ENCODE measurements around the gene CHD8. TPM values are rescaled to one million over a fixed set of nuclear protein-coding genes. Genes with fewer than 3 reads are reported as not detected.
A peak's percentile ranks its signal among the peaks of the same experiment; 100 is the strongest.

Gene CHD8
- total and polyA plus RNA-seq, 2 of the 13 experiments (the other 11 are each of a cell fraction or from before 2014, with no cell fraction given): 35.1 to 79.6 TPM

DNA sequence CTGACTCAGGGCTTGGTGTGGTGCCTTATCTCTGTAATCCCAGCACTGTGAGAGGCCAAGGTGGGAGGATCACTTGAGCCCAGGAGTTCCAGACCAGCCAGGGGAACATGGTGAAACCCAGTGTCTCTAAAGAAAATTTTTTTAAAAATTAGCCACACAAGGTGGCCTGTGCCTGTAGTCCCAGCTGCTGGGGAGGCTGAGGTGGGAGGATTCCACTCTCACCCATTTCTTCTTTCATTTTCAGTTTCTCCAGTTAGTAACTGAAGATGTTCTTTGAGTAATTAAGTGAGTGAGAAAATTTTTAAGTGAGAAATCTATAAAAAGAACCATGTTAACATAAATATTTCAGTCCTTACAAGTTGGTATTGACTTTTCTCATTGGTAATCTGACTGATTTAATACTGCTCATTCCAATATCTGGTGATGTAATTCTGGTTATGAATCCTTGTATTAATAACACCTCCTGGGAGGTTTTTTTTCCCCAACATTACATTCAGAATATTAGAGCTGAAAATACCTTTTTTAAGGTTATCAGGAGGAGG is 49.2 kb upstream of the CHD8 start:
- DNase-seq (ENCODE audit: low spot score): no peak
- Histone ChIP-seq H3K9me3 (ENCODE audit: low read length) (no peaks in the 10 kb centered on the region), H3K27me3 (ENCODE audit: control insufficient read depth in 1 of 2, insufficient read depth in 2 of 2, low read length in 2 of 2) (no peaks in the 10 kb centered on the region), H2AFZ (ENCODE audit: low read length) (no peak overlapping the region), H3K27ac (ENCODE audit: extremely low read length, insufficient read depth, low read length) (no peak overlapping the region), H3K36me3 (replicated peaks in 1 of 2; ENCODE audit: control insufficient read depth in 1 of 2, insufficient read depth in 2 of 2, low read length in 2 of 2) (peaks cover 26 to 51% of the 10 kb centered on the region in 2 experiments), H3K9ac (ENCODE audit: insufficient read depth, low read depth, low read length) (no peak overlapping the region), H4K20me1 (ENCODE audit: insufficient read depth, low read length) (no peaks in the 10 kb centered on the region), H3K4me1 (ENCODE audit: insufficient read depth, low read length) (peaks cover 17% of the 10 kb centered on the region), H3K4me3 (replicated peaks in 1 of 3; ENCODE audit: insufficient read depth in 1 of 3, low read depth in 2 of 3, low read length in 3 of 3) (no peak overlapping the region), H3K79me2 (ENCODE audit: insufficient read depth, low read length) (peaks cover 39% of the 10 kb centered on the region), H3K4me2 (ENCODE audit: low read depth, low read length) (no peak overlapping the region)
- intact Hi-C loops (cut with micrococcal nuclease; ENCODE audit: unreplicated experiment) (no loop called here), in situ Hi-C loops (cut with HindIII; ENCODE audit: extremely low pct_ligation_motif_present, low pct_unique_long_range_greater_than_20kb) (no loop called here)
- FAIRE-seq: no peak
- ChIA-PET POLR2A (interaction anchor here (0.8 kb wide), 1 partner anchor 22 kb away, joined by 3 read pairs; no protein-coding TSS in a partner anchor), CTCF (ENCODE audit: low intra/inter-chr PET ratio, low total read pairs) (no interaction called here)
- no peak for TF ChIP-seq ZNF720 (CRISPR knock-in tag; IDR thresholded peaks at IDR 0.05)
- peak; percentile 12; the same call in 1 of the 2 replicates for TF ChIP-seq POLR2G (IDR thresholded peaks at IDR 0.05; ENCODE audit: low read depth, low read length)
- TF ChIP-seq RBFOX2 (IDR thresholded peaks at IDR 0.05; ENCODE audit: low read depth, low read length): 0 out of 2 replicates have a peak, but pooled peaks have one; percentile 38
- no TSS peak for BruUV-seq (replicated peaks)
- no peak for ATAC-seq

DNA sequence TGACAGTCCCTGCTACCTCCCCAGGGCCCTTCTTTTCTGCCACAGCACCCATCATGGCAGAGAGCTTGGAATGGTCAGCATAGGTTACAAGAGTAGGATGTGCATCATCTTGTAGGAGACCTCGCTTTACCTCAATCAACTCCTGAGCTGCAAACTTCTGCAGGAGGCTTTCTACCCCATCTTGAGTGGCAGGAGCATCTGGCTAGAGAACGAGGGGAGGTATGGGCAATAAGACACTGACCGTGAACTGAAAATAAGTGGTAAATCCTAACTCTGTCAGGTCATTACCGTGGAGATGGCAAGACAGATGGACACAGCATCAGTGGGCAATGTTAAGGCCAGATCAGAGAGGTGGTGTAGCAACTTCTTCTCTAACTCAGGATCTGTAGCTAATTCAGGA is 47.5 kb upstream of the CHD8 start:
- no peaks in the 10 kb centered on the region; the same call in 1 of the 2 replicates for H3K4me1 ChIP-seq (ENCODE audit: insufficient read depth, low read length)
- H4K20me1 ChIP-seq (ENCODE audit: insufficient read depth, low read length): 0 out of 2 replicates have a peak, but pooled peaks cover 1% of the 10 kb centered on the region
- TF ChIP-seq SOX13 (IDR thresholded peaks at IDR 0.05) (no peak), SOX13 (CRISPR knock-in tag; conservative IDR thresholded peaks at IDR 0.05 in 1 of 2, IDR thresholded peaks at IDR 0.05 in 1 of 2) (no peak), NFKBIZ (CRISPR knock-in tag; IDR thresholded peaks at IDR 0.05) (no peak), SIN3A (IDR thresholded peaks at IDR 0.05; ENCODE audit: borderline replicate concordance, low read depth, low read length) (no peak), ZBTB38 (CRISPR knock-in tag; IDR thresholded peaks at IDR 0.05) (no peak), ZNF264 (CRISPR knock-in tag; IDR thresholded peaks at IDR 0.05) (no peak), ZFP90 (CRISPR knock-in tag; IDR thresholded peaks at IDR 0.05; ENCODE audit: borderline replicate concordance) (no peak), GMEB2 (CRISPR knock-in tag; IDR thresholded peaks at IDR 0.05; ENCODE audit: low read depth) (no peak)
- WGBS (ENCODE audit: low lambda C conversion rate): 93% methylated on average over 4 of the region's 4 CpGs
- H3K4me2 ChIP-seq (ENCODE audit: low read depth, low read length): no peak overlapping the region
- CTCF ChIA-PET (ENCODE audit: low intra/inter-chr PET ratio, low total read pairs): no interaction called here
- peaks cover 33 to 66% of the 10 kb centered on the region in 2 experiments for H3K36me3 ChIP-seq (replicated peaks in 1 of 2; ENCODE audit: control insufficient read depth in 1 of 2, insufficient read depth in 2 of 2, low read length in 2 of 2)
- intact Hi-C loops (cut with micrococcal nuclease; ENCODE audit: unreplicated experiment): no loop called here
- no peak overlapping the region for H3K27ac ChIP-seq (ENCODE audit: extremely low read length, insufficient read depth, low read length)
- FAIRE-seq (no peak), DNase-seq (ENCODE audit: low spot score) (no peak), ATAC-seq (peak; percentile 13; the same call in 2 of the 3 replicates)
- no TSS peak for BruUV-seq (replicated peaks)
- in situ Hi-C loops (cut with HindIII; ENCODE audit: extremely low pct_ligation_motif_present, low pct_unique_long_range_greater_than_20kb): loop anchor here (5.0 kb wide), 1 partner anchor 54 kb away; no protein-coding TSS in a partner anchor
- H3K79me2 ChIP-seq (ENCODE audit: insufficient read depth, low read length): peaks cover 23% of the 10 kb centered on the region
- H3K9me3 ChIP-seq (ENCODE audit: low read length): no peaks in the 10 kb centered on the region
- POLR2A ChIA-PET: no interaction called here
- no peaks in the 10 kb centered on the region for H3K27me3 ChIP-seq (ENCODE audit: control insufficient read depth in 1 of 2, insufficient read depth in 2 of 2, low read length in 2 of 2)
- no peak overlapping the region for H3K9ac ChIP-seq (ENCODE audit: insufficient read depth, low read depth, low read length)
- no peak overlapping the region for H3K4me3 ChIP-seq (replicated peaks in 1 of 3; ENCODE audit: insufficient read depth in 1 of 3, low read depth in 2 of 3, low read length in 3 of 3)
- no peak overlapping the region for H2AFZ ChIP-seq (ENCODE audit: low read length)
